ENCODE measurements around the gene PLXDC2.

DNA sequence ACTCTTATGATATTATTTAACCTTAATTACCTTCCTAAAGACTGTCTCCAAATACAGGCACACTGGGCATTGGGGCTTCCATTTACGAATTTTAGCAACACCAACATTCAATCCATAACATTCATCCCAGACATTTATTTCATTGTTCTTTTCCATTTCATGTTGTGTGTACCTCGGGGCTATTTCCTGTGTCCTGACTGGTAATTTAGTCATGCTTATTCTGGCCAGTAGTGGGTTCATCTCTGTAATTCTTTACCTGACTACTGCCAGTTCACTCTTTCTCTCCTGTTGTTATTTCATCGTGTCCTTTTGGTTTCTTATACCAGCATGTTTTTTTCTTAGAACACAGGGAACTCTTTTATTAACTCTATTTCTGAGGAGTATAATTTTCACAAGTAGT is 225.7 kb downstream of the PLXDC2 start:
- no peak for TF ChIP-seq EZH2 (IDR thresholded peaks at IDR 0.05; ENCODE audit: borderline replicate concordance, low read length)
- TF ChIP-seq, protein P1, sequence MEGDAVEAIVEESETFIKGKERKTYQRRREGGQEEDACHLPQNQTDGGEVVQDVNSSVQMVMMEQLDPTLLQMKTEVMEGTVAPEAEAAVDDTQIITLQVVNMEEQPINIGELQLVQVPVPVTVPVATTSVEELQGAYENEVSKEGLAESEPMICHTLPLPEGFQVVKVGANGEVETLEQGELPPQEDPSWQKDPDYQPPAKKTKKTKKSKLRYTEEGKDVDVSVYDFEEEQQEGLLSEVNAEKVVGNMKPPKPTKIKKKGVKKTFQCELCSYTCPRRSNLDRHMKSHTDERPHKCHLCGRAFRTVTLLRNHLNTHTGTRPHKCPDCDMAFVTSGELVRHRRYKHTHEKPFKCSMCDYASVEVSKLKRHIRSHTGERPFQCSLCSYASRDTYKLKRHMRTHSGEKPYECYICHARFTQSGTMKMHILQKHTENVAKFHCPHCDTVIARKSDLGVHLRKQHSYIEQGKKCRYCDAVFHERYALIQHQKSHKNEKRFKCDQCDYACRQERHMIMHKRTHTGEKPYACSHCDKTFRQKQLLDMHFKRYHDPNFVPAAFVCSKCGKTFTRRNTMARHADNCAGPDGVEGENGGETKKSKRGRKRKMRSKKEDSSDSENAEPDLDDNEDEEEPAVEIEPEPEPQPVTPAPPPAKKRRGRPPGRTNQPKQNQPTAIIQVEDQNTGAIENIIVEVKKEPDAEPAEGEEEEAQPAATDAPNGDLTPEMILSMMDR (IDR thresholded peaks at IDR 0.05; ENCODE audit: low read length) = no peak
